GM10266 (cell line): ENCODE data around the gene CD300C.

Source experiments
- DNase-seq: peaks from one replicate; pipeline ENCODE4 v3.0.0; 2012; ENCODE audit errors: extremely low spot score
- CTCF ChIP-seq: IDR thresholded peaks from 2 replicates; pipeline ENCODE4 v1.5.1; 2012; ENCODE audit warnings: mild to moderate bottlenecking, low read depth; ENCODE audit not compliant: control insufficient read depth, insufficient read depth; ENCODE audit errors: missing control alignments

The CD300C gene

GRCh38 chr17:74542727-74543383 lies 3.1 kb downstream of the CD300C start:
- no peak for TF ChIP-seq CTCF
- no peak for DNase-seq

GRCh38 chr17:74542166-74542565 lies 3.7 kb downstream of the CD300C start:
- TF ChIP-seq CTCF = no peak
- DNase-seq = no peak

- TF ChIP-seq CTCF = no peak
- DNase-seq = no peak
These were observed 4.5 kb downstream of the CD300C start for GRCh38 chr17:74541176-74542111.

GRCh38 chr17:74539281-74539820 lies 6.6 kb downstream of the CD300C start:
- no peak for DNase-seq
- no peak for TF ChIP-seq CTCF

- no peak for TF ChIP-seq CTCF
These were observed 9.0 kb downstream of the CD300C start for GRCh38 chr17:74536890-74537289.

GRCh38 chr17:74532115-74532514 lies 13.8 kb downstream of the CD300C start:
- no peak for TF ChIP-seq CTCF
- DNase-seq = no peak

More at GRCh38 chr17:74536890-74537289, 9.0 kb downstream of the CD300C start:
- DNase-seq = no peak
